WTC11 (cell line): ENCODE data around the gene SGO2. TPM values are rescaled to one million over a fixed set of nuclear protein-coding genes. Genes with fewer than 3 reads are reported as not detected.

Experiments used
- ATAC-seq: fragments of 200-7000 bp; cut with Tn5 transposase; 2 replicates; pipeline ENCODE4 v1.10.0; 2021; ENCODE audit warnings: mild to moderate bottlenecking, moderate library complexity
- CTCF ChIA-PET: fragments of 300-600 bp; sonication (Branson Sonifier 250); formaldehyde crosslinking; loops from one replicate; lab custom pipeline; 2021; ENCODE audit warnings: antibody characterized with exemption; lab: Charles Lee
- POLR2A ChIA-PET: fragments of 350-600 bp; sonication (Branson Sonifier 250); formaldehyde crosslinking; loops from one replicate; lab custom pipeline; 2021; ENCODE audit warnings: antibody characterized with exemption; lab: Charles Lee
- DNase-seq: peaks from one replicate; pipeline ENCODE4 v3.0.0; 2021; ENCODE audit warnings: low spot score
- H3K27ac Mint-ChIP-seq: 2 replicates; pipeline ENCODE4 v1.8.0; 2021; ENCODE audit warnings: mixed read lengths
- H3K27me3 Mint-ChIP-seq: 2 replicates; pipeline ENCODE4 v1.8.0; 2021; ENCODE audit warnings: low read depth, mild to moderate bottlenecking, moderate library complexity, mixed read lengths
- H3K36me3 Mint-ChIP-seq: 2 replicates; pipeline ENCODE4 v1.8.0; 2021; ENCODE audit warnings: mixed read lengths
- H3K4me1 Mint-ChIP-seq: 2 replicates; pipeline ENCODE4 v1.8.0; 2022; ENCODE audit warnings: mixed read lengths
- H3K4me3 Mint-ChIP-seq: 2 replicates; pipeline ENCODE4 v1.8.0; 2021; ENCODE audit warnings: mild to moderate bottlenecking, moderate library complexity, mixed read lengths
- H3K9me3 Mint-ChIP-seq: 2 replicates; pipeline ENCODE4 v1.8.0; 2021; ENCODE audit warnings: mixed read lengths
- ATF2 ChIP-seq: sonication (generic); formaldehyde crosslinking; IDR thresholded peaks from 2 replicates; pipeline ENCODE4 v1.8.1; 2022; ENCODE audit warnings: low read depth, missing genetic modification reagents, borderline replicate concordance
- CDX4 ChIP-seq: fragments of 250-450 bp; sonication (Bioruptor Pico); IDR thresholded peaks from 2 replicates; pipeline ENCODE4 v1.9.0; 2021; ENCODE audit warnings: moderate library complexity, mild to moderate bottlenecking, inconsistent platforms, borderline replicate concordance
- CTCF ChIP-seq: fragments of 200-600 bp; IDR thresholded peaks from 2 replicates; pipeline ENCODE4 v1.8.0; 2022; ENCODE audit warnings: antibody characterized with exemption
- E2F4 ChIP-seq: sonication (generic); formaldehyde crosslinking; IDR thresholded peaks from 2 replicates; pipeline ENCODE4 v1.8.1; 2022; ENCODE audit warnings: low read depth, mild to moderate bottlenecking, moderate library complexity, missing genetic modification reagents, borderline replicate concordance
- E2F5 ChIP-seq: sonication (generic); formaldehyde crosslinking; IDR thresholded peaks from 2 replicates; pipeline ENCODE4 v1.8.1; 2022; ENCODE audit warnings: mild to moderate bottlenecking, moderate library complexity, missing genetic modification reagents
- ELF4 ChIP-seq: sonication (generic); formaldehyde crosslinking; IDR thresholded peaks from 2 replicates; pipeline ENCODE4 v1.8.1; 2022; ENCODE audit warnings: low read depth, mild to moderate bottlenecking, moderate library complexity, missing genetic modification reagents
- EMX1 ChIP-seq: fragments of 250-450 bp; sonication (Bioruptor Pico); IDR thresholded peaks from 2 replicates; pipeline ENCODE4 v1.8.0; 2021; ENCODE audit warnings: mild to moderate bottlenecking
- FOXK1 ChIP-seq: sonication (generic); formaldehyde crosslinking; IDR thresholded peaks from 2 replicates; pipeline ENCODE4 v1.8.0; 2022; ENCODE audit warnings: mild to moderate bottlenecking, moderate library complexity, missing genetic modification reagents
- GRHL2 ChIP-seq: fragments of 250-450 bp; sonication (Bioruptor Pico); IDR thresholded peaks from 2 replicates; pipeline ENCODE4 v1.8.0; 2022; ENCODE audit warnings: mild to moderate bottlenecking, moderate library complexity; ENCODE audit not compliant: insufficient replicate concordance, severe bottlenecking
- IRF1 ChIP-seq: sonication (generic); formaldehyde crosslinking; IDR thresholded peaks from 2 replicates; pipeline ENCODE4 v1.8.0; 2023; ENCODE audit warnings: missing genetic modification reagents
- MXD4 ChIP-seq: fragments of 250-450 bp; sonication (Bioruptor Pico); IDR thresholded peaks from 2 replicates; pipeline ENCODE4 v1.8.0; 2021; ENCODE audit warnings: mild to moderate bottlenecking, moderate library complexity, borderline replicate concordance
- NFATC4 ChIP-seq: fragments of 250-450 bp; sonication (Bioruptor Pico); IDR thresholded peaks from 2 replicates; pipeline ENCODE4 v1.9.0; 2021; ENCODE audit warnings: mild to moderate bottlenecking
- NFYB ChIP-seq: sonication (generic); formaldehyde crosslinking; conservative IDR thresholded peaks from 2 replicates; pipeline ENCODE4 v1.8.0; 2022; ENCODE audit warnings: low read depth, missing genetic modification reagents
- OVOL2 ChIP-seq: fragments of 250-450 bp; sonication (Bioruptor Pico); IDR thresholded peaks from 2 replicates; pipeline ENCODE4 v1.9.0; 2021; ENCODE audit warnings: mild to moderate bottlenecking, borderline replicate concordance
- STAT6 ChIP-seq: sonication (generic); formaldehyde crosslinking; conservative IDR thresholded peaks from 2 replicates; pipeline ENCODE4 v1.8.1; 2023; ENCODE audit warnings: mild to moderate bottlenecking, low read depth, missing genetic modification reagents, moderate library complexity
- TCF7 ChIP-seq: sonication (generic); formaldehyde crosslinking; IDR thresholded peaks from 2 replicates; pipeline ENCODE4 v1.8.0; 2022; ENCODE audit warnings: mild to moderate bottlenecking, low read depth, missing genetic modification reagents, moderate library complexity
- TEAD4 ChIP-seq: sonication (generic); formaldehyde crosslinking; IDR thresholded peaks from 2 replicates; pipeline ENCODE4 v1.8.0; 2022; ENCODE audit warnings: mild to moderate bottlenecking, missing genetic modification reagents
- USF1 ChIP-seq: sonication (generic); formaldehyde crosslinking; IDR thresholded peaks from 2 replicates; pipeline ENCODE4 v1.8.0; 2022; ENCODE audit warnings: mild to moderate bottlenecking, missing genetic modification reagents
- ZBTB21 ChIP-seq: sonication (generic); formaldehyde crosslinking; IDR thresholded peaks from 2 replicates; pipeline ENCODE4 v1.8.1; 2023; ENCODE audit warnings: mild to moderate bottlenecking, missing genetic modification reagents, borderline replicate concordance
- ZNF121 ChIP-seq: sonication (generic); formaldehyde crosslinking; IDR thresholded peaks from 2 replicates; pipeline ENCODE4 v1.8.0; 2023; ENCODE audit warnings: missing genetic modification reagents
- ZNF263 ChIP-seq: sonication (generic); formaldehyde crosslinking; IDR thresholded peaks from 2 replicates; pipeline ENCODE4 v1.8.1; 2022; ENCODE audit warnings: low read depth, mild to moderate bottlenecking, moderate library complexity, missing genetic modification reagents
- ZNF416 ChIP-seq: fragments of 250-450 bp; sonication (Bioruptor Pico); IDR thresholded peaks from 2 replicates; pipeline ENCODE4 v1.9.0; 2021; ENCODE audit warnings: mild to moderate bottlenecking, inconsistent platforms
- total RNA-seq: library from RNA; stranded (reverse); gene quantifications from 3 replicates; pipeline ENCODE4 v1.2.3, GENCODE V29; 2021

The SGO2 gene
- total RNA-seq, 1 experiment from 2014 or later = 34.1 TPM

GRCh38 chr2:200476836-200477235 lies 49.2 kb upstream of the SGO2 start (continued):
- TF ChIP-seq ATF2 (CRISPR knock-in tag) (no peak), ZBTB21 (CRISPR knock-in tag) (no peak), EMX1 (CRISPR knock-in tag) (no peak), IRF1 (no peak), FOXK1 (CRISPR knock-in tag) (no peak)
- TF ChIP-seq, all 79 proteins: peak for 0

- POLR2A ChIA-PET = no interaction called here
Measured at GRCh38 chr2:200477667-200478131, 48.3 kb upstream of the SGO2 start.

GRCh38 chr2:200479692-200480265 lies 46.2 kb upstream of the SGO2 start:
- Mint-ChIP-seq H3K27ac (peak overlapping the region; percentile 50), H3K4me1 (peaks cover 61% of the 10 kb centered on the region), H3K4me3 (no peak overlapping the region), H3K36me3 (peaks cover 41% of the 10 kb centered on the region), H3K9me3 (no peaks in the 10 kb centered on the region), H3K27me3 (no peaks in the 10 kb centered on the region)
- ChIA-PET POLR2A (no interaction called here), CTCF (interaction anchor here (0.7 to 2.3 kb wide), 4 partner anchors 257 to 500 kb away, joined by 4 to 12 read pairs (median 6); no protein-coding TSS in a partner anchor)
- no peak for DNase-seq
- no peak for ATAC-seq
- no peak for TF ChIP-seq ELF4 (CRISPR knock-in tag)
- TF ChIP-seq E2F4 = no peak
- no peak for TF ChIP-seq NFATC4
- TF ChIP-seq E2F5 (CRISPR knock-in tag) = no peak
- no peak for TF ChIP-seq CDX4 (CRISPR knock-in tag)
- no peak for TF ChIP-seq CTCF
- no peak for TF ChIP-seq NFYB (CRISPR knock-in tag)
- no peak for TF ChIP-seq ZNF121

More at GRCh38 chr2:200477667-200478131, 48.3 kb upstream of the SGO2 start:
- H3K27ac Mint-ChIP-seq = no peak overlapping the region
- H3K4me3 Mint-ChIP-seq = no peak overlapping the region
- CTCF ChIA-PET = no interaction called here
- H3K4me1 Mint-ChIP-seq = peaks cover 50% of the 10 kb centered on the region
- no peaks in the 10 kb centered on the region for H3K27me3 Mint-ChIP-seq
- ATAC-seq (no peak), DNase-seq (no peak)
- TF ChIP-seq ZNF416 (CRISPR knock-in tag) (no peak), USF1 (CRISPR knock-in tag) (no peak), MXD4 (CRISPR knock-in tag) (no peak), STAT6 (CRISPR knock-in tag) (no peak), NFYB (CRISPR knock-in tag) (no peak), TEAD4 (CRISPR knock-in tag) (no peak), TCF7 (CRISPR knock-in tag) (no peak), GRHL2 (CRISPR knock-in tag) (no peak), ZNF263 (no peak), OVOL2 (no peak)
- peaks cover 58% of the 10 kb centered on the region for H3K36me3 Mint-ChIP-seq
- no peaks in the 10 kb centered on the region for H3K9me3 Mint-ChIP-seq
